K562 (cell line): ENCODE results near the gene ST6GALNAC2. TPM values are rescaled to one million over a fixed set of nuclear protein-coding genes. Genes with fewer than 3 reads are reported as not detected.

Experiments used
- BCL6 ChIP-seq: fragments of 250-450 bp; sonication (Bioruptor Pico); IDR thresholded peaks from 2 replicates; pipeline ENCODE4 v1.4.0; 2020
- CBFA2T2 ChIP-seq: fragments of 450-650 bp; conservative IDR thresholded peaks from 2 replicates; pipeline ENCODE4 v1.6.1; 2017; ENCODE audit warnings: mild to moderate bottlenecking
- CREM ChIP-seq: IDR thresholded peaks from 2 replicates; pipeline ENCODE4 v1.6.1; 2014; ENCODE audit warnings: antibody characterized with exemption, low read depth
- E2F6 ChIP-seq, 2 experiments: IDR thresholded peaks; 2 replicates each; pipeline ENCODE4 v1.6.1; 2011; ENCODE audit warnings: borderline replicate concordance in 1 of 2, control low read depth in 1 of 2, low read depth in 1 of 2, low read length in 1 of 2, mild to moderate bottlenecking in 1 of 2, mixed read lengths in 1 of 2, moderate library complexity in 1 of 2; ENCODE audit not compliant: insufficient read depth in 1 of 2, insufficient read length in 1 of 2, poor library complexity in 1 of 2, severe bottlenecking in 1 of 2; ENCODE audit errors: extremely low read depth in 1 of 2
- ETV6 ChIP-seq, 3 experiments: fragments of 150-350 bp in 1 of 3; sonication (generic) in 1 of 3; formaldehyde crosslinking in 1 of 3; IDR thresholded peaks; 2 replicates each; pipeline versions ENCODE4 v1.6.1 to v1.8.0; 2014 to 2022; ENCODE audit warnings: borderline replicate concordance in 2 of 3, low read depth in 2 of 3, antibody characterized with exemption in 1 of 3, low read length in 1 of 3, mild to moderate bottlenecking in 1 of 3, missing genetic modification reagents in 1 of 3
- FOSL1 ChIP-seq: fragments of 200-800 bp; sonication (Bioruptor generic); conservative IDR thresholded peaks from 2 replicates; pipeline ENCODE4 v1.6.1; 2016; ENCODE audit warnings: missing genetic modification characterization, missing compliant biosample characterization
- ILK ChIP-seq: fragments of 450-650 bp; IDR thresholded peaks from 2 replicates; pipeline ENCODE4 v1.6.1; 2016; ENCODE audit warnings: missing genetic modification characterization, low read depth, mild to moderate bottlenecking, missing compliant biosample characterization, moderate library complexity, borderline replicate concordance
- JUN ChIP-seq, 2 experiments: sonication (generic) in 1 of 2; formaldehyde crosslinking in 1 of 2; IDR thresholded peaks; 2 replicates each; pipeline versions ENCODE4 v1.6.1 to v1.8.0; 2012 to 2022; ENCODE audit warnings: borderline replicate concordance in 2 of 2, mild to moderate bottlenecking in 2 of 2, improper control_type of control experiment in 1 of 2, low read depth in 1 of 2, low read length in 1 of 2, missing genetic modification reagents in 1 of 2
- KDM4B ChIP-seq, 2 experiments: fragments of 450-650 bp in 1 of 2; sonication (generic) in 1 of 2; IDR thresholded peaks; 2 replicates each; pipeline ENCODE4 v1.6.1; 2016 to 2017; ENCODE audit warnings: borderline replicate concordance in 2 of 2, antibody characterized with exemption in 1 of 2, low read depth in 1 of 2, mild to moderate bottlenecking in 1 of 2
- LEF1 ChIP-seq: fragments of 450-650 bp; IDR thresholded peaks from 2 replicates; pipeline ENCODE4 v1.6.1; 2016; ENCODE audit warnings: mild to moderate bottlenecking
- NCOR1 ChIP-seq: fragments of 450-650 bp; IDR thresholded peaks from 2 replicates; pipeline ENCODE4 v1.6.1; 2016; ENCODE audit warnings: mild to moderate bottlenecking, moderate library complexity
- PHF8 ChIP-seq: fragments of 200-600 bp; sonication (generic); IDR thresholded peaks from 2 replicates; pipeline ENCODE4 v1.6.1; 2012; ENCODE audit warnings: mixed run types, mild to moderate bottlenecking, inconsistent platforms, low read length, moderate library complexity, borderline replicate concordance
- POLR2A ChIP-seq: fragments of 450-650 bp; conservative IDR thresholded peaks from 2 replicates; pipeline ENCODE4 v1.6.1; 2016
- POU5F1 ChIP-seq: fragments of 150-350 bp; IDR thresholded peaks from 2 replicates; pipeline ENCODE4 v1.6.1; 2014; ENCODE audit warnings: borderline replicate concordance, low read length, low read depth, mild to moderate bottlenecking; ENCODE audit not compliant: partially characterized antibody
- RBM17 ChIP-seq: fragments of 200-400 bp; formaldehyde crosslinking; IDR thresholded peaks from 2 replicates; pipeline ENCODE4 v1.6.1; 2017; ENCODE audit warnings: low read depth, mild to moderate bottlenecking, low read length, borderline replicate concordance
- RBM39 ChIP-seq: fragments of 200-400 bp; formaldehyde crosslinking; optimal IDR thresholded peaks from 2 replicates; pipeline ENCODE3; 2018; ENCODE audit warnings: low read depth, low read length
- SREBF2 ChIP-seq: sonication (generic); formaldehyde crosslinking; IDR thresholded peaks from 2 replicates; pipeline ENCODE4 v1.4.0; 2020; ENCODE audit warnings: mild to moderate bottlenecking, missing genetic modification reagents
- TBL1XR1 ChIP-seq, 2 experiments: IDR thresholded peaks; 2 replicates each; pipeline ENCODE4 v1.6.1; 2012; ENCODE audit warnings: improper control_type of control experiment in 2 of 2, low read length in 2 of 2, mild to moderate bottlenecking in 1 of 2
- TRIM24 ChIP-seq, 2 experiments: fragments of 450-650 bp; IDR thresholded peaks; 2 replicates each; pipeline ENCODE4 v1.6.1; 2016
- ZBED1 ChIP-seq: IDR thresholded peaks from 2 replicates; pipeline ENCODE4 v1.6.1; 2014
- ZC3H8 ChIP-seq: fragments of 450-650 bp; IDR thresholded peaks from 2 replicates; pipeline ENCODE4 v1.6.1; 2017
- ZNF12 ChIP-seq: sonication (generic); formaldehyde crosslinking; IDR thresholded peaks from 2 replicates; pipeline ENCODE4 v1.4.0; 2020; ENCODE audit warnings: mild to moderate bottlenecking, missing genetic modification reagents
- ZNF124 ChIP-seq: sonication (generic); formaldehyde crosslinking; IDR thresholded peaks from 2 replicates; pipeline ENCODE4 v1.8.1; 2022; ENCODE audit warnings: missing genetic modification reagents
- ZNF217 ChIP-seq: sonication (generic); formaldehyde crosslinking; IDR thresholded peaks from 2 replicates; pipeline ENCODE4 v1.8.0; 2022; ENCODE audit warnings: mild to moderate bottlenecking, missing genetic modification reagents
- ZNF316 ChIP-seq: fragments of 450-650 bp; IDR thresholded peaks from 2 replicates; pipeline ENCODE4 v1.6.1; 2016
- ZNF740 ChIP-seq, 3 experiments: fragments of 200-800 bp in 1 of 3; sonication (Bioruptor generic) in 1 of 3; sonication (generic) in 1 of 3; formaldehyde crosslinking in 1 of 3; IDR thresholded peaks; 2 replicates each; pipeline versions ENCODE4 v1.6.1 to v1.8.0; 2016 to 2022; ENCODE audit warnings: mild to moderate bottlenecking in 2 of 3, missing compliant biosample characterization in 2 of 3, missing genetic modification characterization in 2 of 3, missing genetic modification reagents in 1 of 3
- ZNF77 ChIP-seq: fragments of 250-450 bp; sonication (Bioruptor Pico); IDR thresholded peaks from 2 replicates; pipeline ENCODE4 v1.5.0; 2020
- ZNF778 ChIP-seq: fragments of 450-650 bp; formaldehyde crosslinking; IDR thresholded peaks from 2 replicates; pipeline ENCODE4 v1.4.0; 2020; ENCODE audit warnings: mild to moderate bottlenecking, moderate library complexity
- ZNF785 ChIP-seq: fragments of 250-450 bp; sonication (Bioruptor Pico); IDR thresholded peaks from 2 replicates; pipeline ENCODE4 v1.4.0; 2020; ENCODE audit warnings: mild to moderate bottlenecking
- polyA plus RNA-seq, 8 experiments: library from polyadenylated mRNA; depleted of rRNA in 4 of 8; stranded (reverse) in 5 of 8; unstranded in 3 of 8; fragments of >200 nt; fragmentation: Nextera tagmentation in 2 of 8; fragmentation: Illumina TruSeq in 1 of 8; extraction: Ambion mirVana in 2 of 8; extraction: Trizol in 1 of 8; gene quantifications; 2 replicates each; pipeline versions ENCODE4 v1.2.1 to v1.2.3, GENCODE V29; 2011 to 2014; ENCODE audit warnings: inconsistent platforms in 1 of 8, missing spikeins in 1 of 8
- total RNA-seq, 7 experiments: library from RNA; depleted of rRNA in 6 of 7; stranded (reverse); fragments of >200 nt in 6 of 7; fragmentation: Illumina TruSeq in 2 of 7; extraction: Trizol in 2 of 7; gene quantifications; 2 replicates each; pipeline versions ENCODE4 v1.2.1 to v1.2.3, GENCODE V29; 2011 to 2021; ENCODE audit warnings: low replicate concordance in 1 of 7

Gene ST6GALNAC2
- total and polyA plus RNA-seq, 9 of the 15 experiments (the other 6 are each of a cell fraction or from before 2014, with no cell fraction given) = 0.18 TPM; not detected in 8

- TF ChIP-seq ZNF785 (no peak), ZNF77 (no peak), RBM39 (no peak), POLR2A (peak; percentile 54), TRIM24 (IDR thresholded peaks at IDR 0.05) (no peak), POU5F1 (no peak), FOSL1 (tag) (no peak), TBL1XR1 (IDR thresholded peaks at IDR 0.05; ENCODE audit: low read length in 2 of 2) (no peak), SREBF2 (CRISPR knock-in tag) (no peak), E2F6 (IDR thresholded peaks at IDR 0.05; ENCODE audit: borderline replicate concordance in 1 of 2, extremely low read depth in 1 of 2, insufficient read depth in 1 of 2, insufficient read length in 1 of 2, low read depth in 1 of 2, low read length in 1 of 2, poor library complexity in 1 of 2, severe bottlenecking in 1 of 2) (no peak), RBM17 (no peak), CREM (peak; percentile 65), JUN (IDR thresholded peaks at IDR 0.05; ENCODE audit: borderline replicate concordance, low read depth, low read length) (no peak), JUN (CRISPR knock-in tag; IDR thresholded peaks at IDR 0.05; ENCODE audit: borderline replicate concordance) (no peak), ZNF12 (CRISPR knock-in tag) (no peak), PHF8 (peak; percentile 33; the same call in 1 of the 2 replicates), NCOR1 (no peak), ZNF217 (CRISPR knock-in tag) (no peak), ZNF740 (CRISPR knock-in tag; IDR thresholded peaks at IDR 0.05) (peak; percentile 98), ZNF740 (tag; IDR thresholded peaks at IDR 0.05) (peak in 1 of 2 experiments; percentile 98; a peak in 2 of 4 replicates), ZNF316 (no peak), BCL6 (no peak), ZC3H8 (no peak), ZBED1 (no peak), CBFA2T2 (0 out of 2 replicates have a peak, but pooled peaks have one; percentile 4), ZNF124 (no peak), LEF1 (no peak), KDM4B (IDR thresholded peaks at IDR 0.05; ENCODE audit: borderline replicate concordance in 2 of 2, low read depth in 1 of 2) (no peak), ZNF778 (CRISPR knock-in tag) (no peak), ILK (tag) (no peak), ETV6 (IDR thresholded peaks at IDR 0.05; ENCODE audit: borderline replicate concordance in 1 of 2, low read depth in 2 of 2, low read length in 1 of 2) (no peak), ETV6 (CRISPR knock-in tag; IDR thresholded peaks at IDR 0.05; ENCODE audit: borderline replicate concordance) (no peak)
These were observed 57.0 kb downstream of the ST6GALNAC2 start (continued) for GRCh38 chr17:76528528-76529223.
